BLaER1 (cell line): ENCODE results near the gene ANKRD29.

Experiments used
- H3K27ac ChIP-seq: shearing (Covaris generic); formaldehyde crosslinking; 2 replicates; pipeline ENCODE4 v1.8.1; 2022
- H3K27me3 ChIP-seq: shearing (Covaris generic); formaldehyde crosslinking; 2 replicates; pipeline ENCODE4 v1.8.1; 2022
- H3K36me3 ChIP-seq: shearing (Covaris generic); formaldehyde crosslinking; 2 replicates; pipeline ENCODE4 v1.8.1; 2022
- H3K4me1 ChIP-seq: shearing (Covaris generic); formaldehyde crosslinking; 2 replicates; pipeline ENCODE4 v1.8.1; 2022
- H3K4me2 ChIP-seq: shearing (Covaris generic); formaldehyde crosslinking; 2 replicates; pipeline ENCODE4 v1.8.1; 2022
- H3K4me3 ChIP-seq: shearing (Covaris generic); formaldehyde crosslinking; 2 replicates; pipeline ENCODE4 v1.8.1; 2022
- H3K9ac ChIP-seq: shearing (Covaris generic); formaldehyde crosslinking; 2 replicates; pipeline ENCODE4 v1.8.1; 2022
- H3K9me3 ChIP-seq: shearing (Covaris generic); formaldehyde crosslinking; 2 replicates; pipeline ENCODE4 v1.8.1; 2022
- H4K20me1 ChIP-seq: shearing (Covaris generic); formaldehyde crosslinking; 2 replicates; pipeline ENCODE4 v1.8.1; 2022
- Cebpa-rat ChIP-seq: shearing (Covaris generic); IDR thresholded peaks from 2 replicates; pipeline ENCODE4 v1.8.1; 2022

ANKRD29 gene

GRCh38 chr18:23671564-23671963 lies 8.9 kb upstream of the ANKRD29 start:
- Histone ChIP-seq H3K4me3 (no peak overlapping the region), H3K4me2 (peak overlapping the region; percentile 51), H3K27ac (no peak overlapping the region), H3K9me3 (no peaks in the 10 kb centered on the region), H3K9ac (no peak overlapping the region), H3K36me3 (no peaks in the 10 kb centered on the region), H3K4me1 (peaks cover 26% of the 10 kb centered on the region), H4K20me1 (no peaks in the 10 kb centered on the region), H3K27me3 (no peaks in the 10 kb centered on the region)
- 0 out of 2 replicates have a peak, but pooled peaks have one; percentile 31 for TF ChIP-seq Cebpa-rat

GRCh38 chr18:23669804-23670405 lies 7.2 kb upstream of the ANKRD29 start:
- no peaks in the 10 kb centered on the region for H3K36me3 ChIP-seq
- H3K27ac ChIP-seq, result no peak overlapping the region
- no peak for TF ChIP-seq Cebpa-rat
- no peaks in the 10 kb centered on the region for H3K27me3 ChIP-seq
- H4K20me1 ChIP-seq, result no peaks in the 10 kb centered on the region
- peaks cover 26% of the 10 kb centered on the region for H3K4me1 ChIP-seq
- no peak overlapping the region for H3K9ac ChIP-seq
- H3K4me3 ChIP-seq, result no peak overlapping the region
- no peaks in the 10 kb centered on the region for H3K9me3 ChIP-seq
- no peak overlapping the region for H3K4me2 ChIP-seq

- H3K27me3 ChIP-seq, result peaks cover 6% of the 10 kb centered on the region; the same call in 1 of the 2 replicates
- no peaks in the 10 kb centered on the region for H3K36me3 ChIP-seq
- H3K4me1 ChIP-seq, result peaks cover 26% of the 10 kb centered on the region
These were observed 6.6 kb upstream of the ANKRD29 start for GRCh38 chr18:23669202-23669766.

GRCh38 chr18:23668731-23669130 lies 6.0 kb upstream of the ANKRD29 start:
- Histone ChIP-seq H3K36me3 (no peaks in the 10 kb centered on the region), H3K27me3 (peaks cover 10% of the 10 kb centered on the region; the same call in 1 of the 2 replicates), H3K27ac (no peak overlapping the region), H3K9ac (no peak overlapping the region), H4K20me1 (no peaks in the 10 kb centered on the region; the same call in 1 of the 2 replicates), H3K9me3 (no peaks in the 10 kb centered on the region), H3K4me3 (no peak overlapping the region), H3K4me1 (peaks cover 26% of the 10 kb centered on the region), H3K4me2 (peak overlapping the region; percentile 41)
- no peak for TF ChIP-seq Cebpa-rat

More at GRCh38 chr18:23669202-23669766, 6.6 kb upstream of the ANKRD29 start:
- H3K4me3 ChIP-seq, result no peak overlapping the region
- no peak overlapping the region for H3K9ac ChIP-seq
- H4K20me1 ChIP-seq, result no peaks in the 10 kb centered on the region; the same call in 1 of the 2 replicates
- TF ChIP-seq Cebpa-rat, result no peak
- peak overlapping the region; percentile 41 for H3K4me2 ChIP-seq
- H3K9me3 ChIP-seq, result no peaks in the 10 kb centered on the region
- H3K27ac ChIP-seq, result no peak overlapping the region

GRCh38 chr18:23667114-23667513 lies 4.4 kb upstream of the ANKRD29 start:
- no peak overlapping the region for H3K27ac ChIP-seq
- H3K4me2 ChIP-seq, result no peak overlapping the region
- peaks cover 2% of the 10 kb centered on the region; the same call in 1 of the 2 replicates for H4K20me1 ChIP-seq
- H3K9ac ChIP-seq, result no peak overlapping the region
- no peak overlapping the region for H3K4me3 ChIP-seq
- no peaks in the 10 kb centered on the region for H3K9me3 ChIP-seq
- no peak for TF ChIP-seq Cebpa-rat
- no peaks in the 10 kb centered on the region for H3K36me3 ChIP-seq
- peaks cover 40% of the 10 kb centered on the region for H3K4me1 ChIP-seq
- H3K27me3 ChIP-seq, result peaks cover 26% of the 10 kb centered on the region

GRCh38 chr18:23664674-23665073 lies 2.0 kb upstream of the ANKRD29 start:
- no peaks in the 10 kb centered on the region for H3K36me3 ChIP-seq
- H3K9me3 ChIP-seq, result no peaks in the 10 kb centered on the region
- H3K4me1 ChIP-seq, result peaks cover 33% of the 10 kb centered on the region
- H3K4me2 ChIP-seq, result no peak overlapping the region
- H3K27ac ChIP-seq, result no peak overlapping the region
- peaks cover 45% of the 10 kb centered on the region for H3K27me3 ChIP-seq
- H3K4me3 ChIP-seq, result no peak overlapping the region
- H3K9ac ChIP-seq, result no peak overlapping the region
- TF ChIP-seq Cebpa-rat, result no peak
- peaks cover 3% of the 10 kb centered on the region; the same call in 1 of the 2 replicates for H4K20me1 ChIP-seq

GRCh38 chr18:23661735-23662308 lies 889 bp downstream of the ANKRD29 start:
- peak overlapping the region; percentile 63 for H3K4me3 ChIP-seq
- peak overlapping the region; percentile 92 for H3K4me2 ChIP-seq
- peaks cover 20% of the 10 kb centered on the region for H3K4me1 ChIP-seq
- H4K20me1 ChIP-seq, result peaks cover 3% of the 10 kb centered on the region; the same call in 1 of the 2 replicates
- H3K36me3 ChIP-seq, result no peaks in the 10 kb centered on the region
- no peaks in the 10 kb centered on the region for H3K9me3 ChIP-seq
- peaks cover 45% of the 10 kb centered on the region for H3K27me3 ChIP-seq
- no peak overlapping the region for H3K27ac ChIP-seq
- no peak overlapping the region for H3K9ac ChIP-seq
- TF ChIP-seq Cebpa-rat, result no peak

- H3K27me3 ChIP-seq, result peaks cover 31% of the 10 kb centered on the region
- no peak overlapping the region for H3K4me2 ChIP-seq
- H3K27ac ChIP-seq, result no peak overlapping the region
- H3K4me1 ChIP-seq, result peaks cover 16% of the 10 kb centered on the region
- no peaks in the 10 kb centered on the region for H3K36me3 ChIP-seq
- no peak for TF ChIP-seq Cebpa-rat
- H3K4me3 ChIP-seq, result no peak overlapping the region
- H3K9ac ChIP-seq, result no peak overlapping the region
- H3K9me3 ChIP-seq, result no peaks in the 10 kb centered on the region
- peaks cover 3% of the 10 kb centered on the region; the same call in 1 of the 2 replicates for H4K20me1 ChIP-seq
These were observed 4.4 kb downstream of the ANKRD29 start for GRCh38 chr18:23658285-23658684.

- H3K9ac ChIP-seq, result no peak overlapping the region
- H3K36me3 ChIP-seq, result no peaks in the 10 kb centered on the region
- H3K4me2 ChIP-seq, result no peak overlapping the region
- no peak for TF ChIP-seq Cebpa-rat
- H3K27ac ChIP-seq, result no peak overlapping the region
- no peaks in the 10 kb centered on the region for H3K9me3 ChIP-seq
- peaks cover 6% of the 10 kb centered on the region; the same call in 1 of the 2 replicates for H3K4me1 ChIP-seq
- no peaks in the 10 kb centered on the region for H3K27me3 ChIP-seq
- no peaks in the 10 kb centered on the region for H4K20me1 ChIP-seq
- H3K4me3 ChIP-seq, result no peak overlapping the region
These were observed 10.5 kb downstream of the ANKRD29 start for GRCh38 chr18:23652232-23652631.
